NB4 (cell line): ENCODE results near the gene KRT79.
"Not testable (repeated sequence)": the region's sequence is repeated elsewhere in the genome, so short reads cannot be mapped to it uniquely, and the experiment has no call there.

Experiments used
- DNase-seq: peaks from one replicate; pipeline ENCODE4 v3.0.0; 2010; ENCODE audit warnings: low read depth
- H3K4me3 ChIP-seq: one replicate; pipeline ENCODE4 v1.5.1; 2011; ENCODE audit warnings: mild to moderate bottlenecking, low read depth, low read length, moderate library complexity
- MYC ChIP-seq: IDR thresholded peaks from 2 replicates; pipeline ENCODE4 v1.6.1; 2011; ENCODE audit warnings: low read depth, low read length
- POLR2A ChIP-seq: IDR thresholded peaks from 2 replicates; pipeline ENCODE4 v1.6.1; 2011; ENCODE audit warnings: mild to moderate bottlenecking; ENCODE audit not compliant: insufficient read length; ENCODE audit errors: extremely low read depth
- TF ChIP-seq, protein P1 (sequence below): IDR thresholded peaks from 2 replicates; pipeline ENCODE4 v1.6.1; 2011; ENCODE audit warnings: low read depth, low read length
- TF ChIP-seq, protein P2 (sequence below): IDR thresholded peaks from one replicate; pipeline ENCODE4 v1.5.1; 2012; ENCODE audit warnings: low read depth, low read length

The KRT79 gene

GRCh38 chr12:52860102-52860823 lies 26.2 kb upstream of the KRT79 start:
- peak; percentile 26 for DNase-seq
- TF ChIP-seq, protein P1, sequence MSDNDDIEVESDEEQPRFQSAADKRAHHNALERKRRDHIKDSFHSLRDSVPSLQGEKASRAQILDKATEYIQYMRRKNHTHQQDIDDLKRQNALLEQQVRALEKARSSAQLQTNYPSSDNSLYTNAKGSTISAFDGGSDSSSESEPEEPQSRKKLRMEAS = no peak
- TF ChIP-seq MYC (no peak), POLR2A (no peak)
- TF ChIP-seq, protein P2, sequence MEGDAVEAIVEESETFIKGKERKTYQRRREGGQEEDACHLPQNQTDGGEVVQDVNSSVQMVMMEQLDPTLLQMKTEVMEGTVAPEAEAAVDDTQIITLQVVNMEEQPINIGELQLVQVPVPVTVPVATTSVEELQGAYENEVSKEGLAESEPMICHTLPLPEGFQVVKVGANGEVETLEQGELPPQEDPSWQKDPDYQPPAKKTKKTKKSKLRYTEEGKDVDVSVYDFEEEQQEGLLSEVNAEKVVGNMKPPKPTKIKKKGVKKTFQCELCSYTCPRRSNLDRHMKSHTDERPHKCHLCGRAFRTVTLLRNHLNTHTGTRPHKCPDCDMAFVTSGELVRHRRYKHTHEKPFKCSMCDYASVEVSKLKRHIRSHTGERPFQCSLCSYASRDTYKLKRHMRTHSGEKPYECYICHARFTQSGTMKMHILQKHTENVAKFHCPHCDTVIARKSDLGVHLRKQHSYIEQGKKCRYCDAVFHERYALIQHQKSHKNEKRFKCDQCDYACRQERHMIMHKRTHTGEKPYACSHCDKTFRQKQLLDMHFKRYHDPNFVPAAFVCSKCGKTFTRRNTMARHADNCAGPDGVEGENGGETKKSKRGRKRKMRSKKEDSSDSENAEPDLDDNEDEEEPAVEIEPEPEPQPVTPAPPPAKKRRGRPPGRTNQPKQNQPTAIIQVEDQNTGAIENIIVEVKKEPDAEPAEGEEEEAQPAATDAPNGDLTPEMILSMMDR = no peak
- no peak overlapping the region for H3K4me3 ChIP-seq

- no peak for TF ChIP-seq POLR2A
- TF ChIP-seq, protein P2 = no peak
- TF ChIP-seq, protein P1 = no peak
- TF ChIP-seq MYC = no peak
- DNase-seq = no peak
Measured at GRCh38 chr12:52857500-52857899, 23.4 kb upstream of the KRT79 start.

GRCh38 chr12:52856787-52857186 lies 22.7 kb upstream of the KRT79 start:
- TF ChIP-seq MYC (no peak), POLR2A (no peak)
- TF ChIP-seq, protein P1 = no peak
- TF ChIP-seq, protein P2 = no peak
- no peak for DNase-seq
- H3K4me3 ChIP-seq = no peak overlapping the region

More at GRCh38 chr12:52857500-52857899, 23.4 kb upstream of the KRT79 start:
- H3K4me3 ChIP-seq = no peak overlapping the region

GRCh38 chr12:52856077-52856476 lies 22.0 kb upstream of the KRT79 start:
- not testable (repeated sequence) for H3K4me3 ChIP-seq, DNase-seq

GRCh38 chr12:52851787-52852186 lies 17.7 kb upstream of the KRT79 start:
- no peak overlapping the region for H3K4me3 ChIP-seq
- TF ChIP-seq, protein P1 = no peak
- TF ChIP-seq, protein P2 = no peak
- no peak for TF ChIP-seq MYC
- TF ChIP-seq POLR2A = no peak
- no peak for DNase-seq

GRCh38 chr12:52850681-52851080 lies 16.6 kb upstream of the KRT79 start:
- TF ChIP-seq, protein P2 = no peak
- TF ChIP-seq, protein P1 = no peak
- TF ChIP-seq POLR2A = no peak
- no peak for TF ChIP-seq MYC
- no peak for DNase-seq
- H3K4me3 ChIP-seq = no peak overlapping the region
